ENCODE data around the gene ALS2.
"Not testable (repeated sequence)": the region's sequence is repeated elsewhere in the genome, so short reads cannot be mapped to it uniquely, and the experiment has no call there.

ALS2 gene

DNA sequence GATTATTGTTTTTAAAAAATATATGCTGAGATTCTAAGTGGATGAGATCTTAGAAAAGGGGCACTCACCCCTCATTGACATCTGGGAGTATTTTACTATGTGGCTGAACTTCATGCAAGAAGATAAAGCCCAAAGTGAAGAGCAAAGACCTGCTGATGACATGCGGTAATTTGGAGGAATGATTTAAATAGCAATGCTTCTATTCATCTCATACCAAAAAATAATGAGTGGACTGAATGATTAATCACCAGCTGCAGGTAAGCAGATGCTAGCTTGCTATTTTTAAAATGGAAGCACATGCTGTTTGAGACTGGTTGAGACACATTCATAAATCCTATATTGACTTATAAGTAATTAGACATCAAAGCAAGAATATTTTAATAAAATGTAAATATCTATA lies 12.9 kb upstream of the ALS2 start:
- DNase-seq: no peak

DNA sequence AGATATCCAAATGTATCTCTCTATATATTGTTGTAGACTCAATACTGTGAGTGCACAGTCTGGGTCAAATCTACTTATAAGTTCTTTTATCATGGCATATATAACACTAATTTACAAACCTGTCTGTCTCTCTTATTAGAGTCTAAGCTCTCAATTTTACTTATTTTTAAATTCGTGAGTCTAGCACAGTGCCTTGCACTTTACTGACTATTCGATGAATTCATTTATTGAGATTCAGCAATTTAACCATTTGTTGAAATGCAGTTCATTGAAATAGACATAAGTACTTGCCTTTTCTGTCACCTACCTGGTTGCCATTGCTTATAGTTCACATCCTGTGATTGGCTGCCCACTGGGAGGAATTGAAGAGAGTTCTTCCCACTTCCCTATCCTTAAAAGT lies 10.3 kb upstream of the ALS2 start:
- DNase-seq: no peak

DNA sequence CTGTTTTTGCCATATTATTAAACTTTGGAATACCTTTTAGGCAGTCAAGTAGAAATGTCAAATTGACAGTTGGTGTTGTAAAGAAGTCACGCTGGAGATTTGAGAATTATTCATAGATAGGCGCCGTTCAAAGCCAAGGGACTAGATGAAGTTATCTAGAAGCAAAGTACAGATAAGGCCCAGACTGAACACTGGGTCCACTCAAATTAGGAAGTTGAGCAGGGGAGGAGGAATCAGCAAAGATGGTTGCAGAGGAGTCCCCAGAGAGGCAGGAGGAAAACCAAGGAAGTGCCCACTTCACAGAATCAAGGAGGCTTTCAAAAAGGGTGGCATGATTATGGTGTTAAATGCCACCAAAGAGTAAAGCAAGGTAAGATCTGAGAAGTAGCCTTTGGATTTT lies 9.6 kb upstream of the ALS2 start:
- no peak for DNase-seq

DNA sequence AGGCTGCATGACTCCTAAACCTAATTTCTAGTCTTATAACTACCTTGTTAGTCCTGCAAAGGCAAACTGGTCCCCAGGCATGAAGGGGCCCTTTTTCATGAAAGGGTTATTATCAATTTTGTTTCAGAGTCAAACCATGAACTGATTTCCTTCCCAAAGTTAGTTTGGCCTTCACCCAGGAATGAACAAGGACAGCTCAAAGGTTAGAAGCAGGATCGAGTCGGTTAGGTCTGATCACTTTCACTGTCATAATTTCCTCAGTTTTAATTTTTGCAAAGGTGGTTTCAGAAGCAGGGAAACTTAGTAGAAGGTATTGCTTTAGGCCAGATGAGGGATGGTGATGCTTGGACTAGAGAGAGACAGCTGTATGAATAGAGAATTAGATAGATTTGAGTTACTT lies 8.7 kb upstream of the ALS2 start:
- no peak for DNase-seq

DNA sequence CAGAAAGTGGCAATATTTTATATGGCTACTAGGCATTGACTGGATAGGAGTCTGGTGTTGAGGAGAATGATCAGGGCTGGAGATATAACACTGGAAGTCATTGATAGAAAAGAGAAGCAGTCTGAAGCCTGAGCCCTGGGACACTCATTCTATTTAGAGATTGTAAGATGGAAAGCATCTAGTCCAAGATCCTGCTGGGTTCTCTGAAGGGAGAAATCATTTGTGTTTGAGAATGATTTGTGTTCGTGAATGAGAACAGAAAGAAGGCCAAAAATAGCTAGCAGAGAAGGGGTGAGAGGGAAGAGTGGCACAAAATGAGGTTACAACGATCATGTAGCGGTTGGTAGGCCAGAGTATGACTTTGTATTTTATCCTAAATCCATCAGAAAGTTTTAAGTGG lies 7.6 kb upstream of the ALS2 start:
- no peak for DNase-seq

DNA sequence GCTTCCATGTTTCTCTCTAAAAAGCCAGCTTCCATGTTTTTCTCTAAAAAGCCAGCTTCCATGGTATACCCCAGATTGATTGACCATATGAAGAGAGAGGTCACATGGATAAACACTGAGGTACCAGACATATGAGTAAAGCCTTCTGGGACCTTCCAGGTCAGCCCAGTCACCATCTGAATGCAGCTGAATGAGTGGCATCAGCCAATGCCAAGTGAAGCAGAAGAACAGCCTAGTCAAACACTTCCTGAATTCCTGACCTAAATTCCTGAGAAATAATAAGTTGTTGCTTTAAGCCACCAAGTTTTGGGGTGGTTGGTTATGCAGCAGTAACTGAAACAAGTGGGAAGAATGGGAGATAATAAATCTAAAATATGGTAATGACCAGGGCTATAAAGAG lies 5.7 kb upstream of the ALS2 start:
- DNase-seq: no peak

DNA sequence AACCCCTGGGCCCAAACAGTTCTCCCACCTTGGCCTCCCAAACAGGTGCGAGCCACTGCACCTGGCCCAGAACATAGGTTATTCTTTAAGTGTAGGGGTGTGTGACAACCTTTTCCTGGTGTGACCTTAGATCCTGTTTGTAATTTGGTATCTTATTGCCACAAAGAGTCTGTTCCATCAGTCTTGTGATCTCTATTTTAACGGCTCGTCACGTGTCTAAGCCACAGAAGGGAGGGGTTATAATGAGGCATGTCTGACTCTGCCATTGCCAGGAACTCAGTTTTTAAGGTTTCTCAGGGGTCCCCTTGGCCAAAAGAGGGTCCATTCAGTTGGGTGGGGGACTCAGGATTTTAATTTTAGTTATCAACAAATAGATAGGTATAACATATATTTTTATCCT lies 4.4 kb upstream of the ALS2 start:
- DNase-seq: no peak

DNA sequence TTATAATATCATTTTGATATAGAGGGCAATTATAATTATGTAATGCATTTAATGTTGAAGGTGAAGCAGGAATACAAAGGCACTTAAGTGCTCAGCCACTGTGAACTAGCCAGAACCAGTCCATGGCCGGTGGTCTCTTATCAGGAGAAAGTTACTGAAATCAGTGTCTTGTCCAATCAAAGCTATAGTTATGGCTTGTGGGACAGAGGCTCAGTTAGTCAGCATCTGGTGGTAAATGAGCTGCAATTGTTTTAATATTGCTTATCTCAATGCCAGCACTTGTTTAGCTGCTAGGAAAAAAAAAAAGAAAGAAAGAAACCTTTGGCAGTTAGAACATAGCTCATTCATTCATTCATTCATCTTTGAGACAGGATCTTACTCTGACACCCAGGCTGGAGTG lies 3.8 kb upstream of the ALS2 start:
- DNase-seq: no peak

DNA sequence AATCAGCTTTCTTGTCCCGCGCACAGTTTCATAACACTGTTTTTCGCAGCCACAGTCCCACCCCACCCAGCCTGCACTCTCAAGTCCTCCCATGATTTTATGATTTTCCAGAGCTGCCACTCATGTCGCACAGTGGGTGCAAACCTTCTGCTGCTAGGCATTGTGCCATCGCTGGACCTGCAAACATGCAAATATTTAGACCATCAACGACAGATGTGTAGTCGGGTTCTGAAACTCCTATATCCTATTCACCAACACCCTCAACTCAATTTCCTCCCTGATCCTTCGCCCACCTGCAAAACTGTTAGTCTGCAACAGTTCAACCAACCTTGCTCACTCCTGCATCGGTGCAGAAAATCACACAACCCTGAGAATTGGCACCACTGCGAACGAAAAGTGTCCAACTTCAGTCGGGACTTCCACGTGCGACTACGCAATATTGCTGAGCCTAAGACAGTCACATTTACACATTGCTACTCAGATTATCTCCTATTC lies 871 bp upstream of the ALS2 start:
- no peak for DNase-seq

DNA sequence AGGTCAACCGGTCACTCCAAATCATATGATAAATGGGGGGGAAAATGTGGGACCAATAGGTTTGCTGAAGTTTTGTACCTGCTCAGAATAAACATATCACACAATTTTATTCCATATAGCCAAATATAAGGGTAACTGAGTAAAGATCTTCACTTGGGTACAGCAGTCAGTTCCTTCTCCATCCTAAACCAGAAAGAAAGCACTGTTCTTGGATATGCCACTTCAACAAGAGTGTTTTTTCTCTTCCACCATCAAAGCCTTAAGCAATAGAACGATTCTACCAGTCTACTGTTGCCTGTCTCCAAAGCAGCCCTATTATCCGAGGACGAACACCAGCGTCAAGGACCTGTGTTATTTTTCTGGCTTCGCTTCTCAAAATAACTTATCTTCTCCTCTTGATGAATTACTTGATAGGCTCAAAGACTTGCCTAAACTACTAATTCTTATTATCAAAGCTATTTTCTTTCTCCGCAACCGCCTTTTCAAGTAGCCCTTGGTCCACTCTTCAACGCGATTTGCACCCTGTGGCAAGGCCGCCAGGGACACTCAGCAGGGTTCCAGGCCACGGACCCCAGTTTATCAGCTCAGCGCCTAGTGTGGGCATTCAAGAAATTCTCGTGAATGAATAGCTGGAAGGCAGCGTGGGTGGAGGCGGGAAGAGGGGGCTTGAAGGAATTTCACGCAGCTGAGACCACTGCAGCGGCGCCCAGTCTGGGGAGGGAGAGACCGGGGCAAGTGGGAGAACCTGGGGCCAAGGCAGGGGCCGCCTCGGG lies 646 bp downstream of the ALS2 start:
- DNase-seq: no peak

DNA sequence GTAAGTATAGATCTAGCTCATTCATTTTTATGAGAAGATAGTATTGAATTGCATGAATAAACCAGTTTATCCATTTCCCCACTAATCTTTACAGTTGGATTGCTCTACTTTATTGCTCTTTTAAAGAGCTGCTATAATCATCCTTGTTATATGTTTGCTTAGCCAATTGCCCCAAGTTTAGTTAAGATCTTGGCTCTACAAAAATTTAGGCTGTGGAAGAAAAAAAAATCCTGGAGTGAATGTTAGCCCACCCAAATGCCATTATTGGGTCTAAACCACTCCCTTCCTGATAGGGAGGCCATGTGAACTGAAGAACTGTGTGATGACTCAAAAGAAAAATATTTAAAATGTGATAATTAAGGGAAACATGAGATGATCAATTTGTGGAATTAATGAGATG lies 2.9 kb downstream of the ALS2 start:
- DNase-seq: no peak

DNA sequence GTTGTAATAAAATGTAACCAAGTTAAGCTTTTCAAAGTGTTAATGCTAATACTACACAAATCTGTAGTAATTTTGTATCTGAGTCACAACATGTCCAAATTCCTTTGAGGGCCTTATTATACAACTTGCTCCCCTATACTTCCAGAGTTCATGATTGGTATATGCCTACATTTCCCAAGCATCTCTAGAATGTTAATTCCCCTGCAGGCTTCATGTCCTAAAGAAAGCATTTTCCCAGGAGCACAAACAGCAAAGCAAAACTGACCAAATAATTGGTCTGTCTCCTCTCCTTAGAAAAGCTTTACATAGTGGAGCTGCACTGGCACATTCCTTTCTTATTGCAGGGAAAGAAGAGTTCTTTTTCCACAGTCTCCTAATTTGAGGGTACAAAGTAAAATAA lies 3.7 kb downstream of the ALS2 start:
- DNase-seq: no peak

DNA sequence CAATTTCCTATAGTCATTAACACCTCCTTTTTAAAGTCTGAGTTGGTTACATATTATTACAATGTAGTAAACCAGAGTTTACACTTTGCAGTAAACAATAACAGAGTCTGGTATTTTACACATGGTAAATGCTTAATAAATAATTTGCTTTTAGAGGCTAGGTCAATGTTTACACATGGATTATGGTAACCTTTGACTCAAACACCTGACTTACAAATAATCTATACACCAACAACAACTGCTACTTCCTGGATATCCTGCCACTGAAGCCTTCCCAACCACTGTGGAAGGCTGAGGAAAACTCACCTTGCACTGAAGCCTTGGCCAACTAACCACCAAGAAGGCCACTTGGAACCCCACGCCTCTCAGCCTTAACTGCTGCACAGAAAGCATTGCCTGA lies 5.4 kb downstream of the ALS2 start:
- no peak for DNase-seq

DNA sequence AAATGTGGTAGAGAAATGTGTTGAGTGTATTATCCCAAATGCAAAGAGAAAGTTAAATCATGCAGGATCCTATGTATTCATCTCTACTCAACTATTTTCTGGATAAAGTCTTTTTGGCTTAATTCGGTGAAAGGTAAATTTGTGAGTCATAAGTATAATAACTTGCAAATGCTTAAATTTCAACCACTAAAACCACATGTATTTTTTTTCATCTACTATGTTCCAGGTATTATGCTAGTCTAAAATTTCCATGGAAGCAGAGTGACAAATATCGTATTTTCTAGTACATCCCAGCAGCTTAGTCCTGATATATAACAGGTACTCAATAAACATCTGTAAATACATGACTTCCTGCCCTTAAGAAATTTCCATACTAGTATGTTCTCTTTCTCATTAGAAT lies 6.2 kb downstream of the ALS2 start:
- no peak for DNase-seq

DNA sequence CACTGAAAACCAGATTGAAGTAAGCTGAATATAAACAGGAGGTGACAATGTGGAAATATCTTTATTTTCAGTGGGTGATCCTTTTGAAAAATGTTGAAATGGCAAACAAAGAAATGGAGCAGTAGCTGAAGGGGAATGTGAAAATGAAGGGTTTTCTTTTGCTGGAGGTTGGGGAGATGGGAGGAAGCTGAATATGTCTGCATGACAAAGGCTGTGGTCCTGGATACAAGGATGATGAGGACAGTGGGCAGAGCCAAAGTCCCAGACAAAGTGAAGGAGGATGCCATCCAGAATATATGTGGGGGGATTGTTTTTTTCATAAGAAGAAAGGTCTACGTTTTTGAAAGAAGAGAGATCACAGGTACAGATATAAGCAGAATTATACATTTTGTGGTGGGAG lies 6.7 kb downstream of the ALS2 start:
- DNase-seq: no peak

DNA sequence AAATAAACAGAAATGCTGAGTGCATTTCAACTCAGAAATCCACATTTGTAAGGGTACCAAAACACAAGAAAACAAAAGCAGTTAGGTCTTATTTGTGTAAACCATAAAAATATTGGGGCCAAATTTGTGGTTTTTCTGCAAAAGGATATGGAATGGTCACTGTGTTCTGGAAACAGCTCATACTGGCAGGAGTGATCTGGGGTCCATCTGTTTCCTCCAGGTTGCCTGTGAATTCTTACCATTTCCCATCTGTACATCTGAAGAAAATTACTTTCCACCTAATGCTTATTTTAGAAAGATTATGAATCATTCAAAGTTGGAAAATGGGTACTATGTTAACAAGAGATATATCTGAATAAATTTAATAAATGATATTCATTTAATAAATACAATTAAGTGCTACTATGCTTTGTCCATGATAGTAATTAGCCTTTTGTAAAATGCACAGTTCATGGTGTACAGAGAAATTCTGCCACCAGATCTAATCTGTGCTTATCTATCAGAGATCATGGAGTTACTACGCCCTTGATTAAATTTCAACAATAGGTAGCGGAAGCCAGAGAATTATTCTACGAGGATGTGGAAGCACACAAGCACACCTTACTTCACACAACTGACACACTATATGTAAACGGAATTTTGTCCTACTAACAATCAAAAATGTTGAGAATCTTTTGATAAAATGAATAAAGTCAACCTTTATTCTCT lies 10.9 kb downstream of the ALS2 start:
- no peak for DNase-seq

DNA sequence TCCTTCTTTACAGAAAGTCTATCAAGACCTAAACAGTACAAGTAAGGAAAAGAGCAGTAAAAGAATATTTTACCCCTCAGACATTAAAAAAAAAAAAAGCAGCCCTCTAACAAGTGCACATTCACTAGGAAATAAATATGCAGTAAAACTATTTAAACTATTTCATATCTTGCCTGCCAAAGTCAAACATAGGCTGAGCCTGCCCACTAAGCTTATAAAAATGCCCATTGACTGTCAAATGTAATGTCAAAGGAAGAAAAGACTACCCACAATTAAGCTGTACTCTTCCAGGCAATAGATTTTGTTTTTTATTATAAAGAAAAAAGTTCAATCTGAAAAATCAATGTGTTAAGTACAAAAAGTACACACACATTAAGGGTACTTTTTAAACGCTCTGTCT lies 11.8 kb downstream of the ALS2 start:
- no peak for DNase-seq

DNA sequence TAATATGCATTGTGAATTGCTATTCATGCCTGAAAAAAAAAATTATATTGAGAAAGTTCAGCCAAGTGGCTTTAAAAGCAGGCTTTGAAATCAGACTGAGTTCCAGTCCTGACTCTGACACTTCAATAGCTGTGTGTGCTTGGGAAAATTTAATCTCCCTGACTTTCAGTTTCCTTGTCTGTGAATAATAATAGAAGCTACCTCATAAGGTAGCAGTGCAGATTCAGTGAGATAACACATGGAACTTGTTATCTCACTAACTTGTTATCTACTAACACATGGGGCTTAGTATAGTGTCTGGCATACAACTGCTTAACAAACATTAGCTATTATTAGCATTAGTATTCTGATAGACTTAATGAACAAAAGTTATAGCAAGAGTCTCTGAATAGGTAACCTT lies 14.9 kb downstream of the ALS2 start:
- no peak for DNase-seq

DNA sequence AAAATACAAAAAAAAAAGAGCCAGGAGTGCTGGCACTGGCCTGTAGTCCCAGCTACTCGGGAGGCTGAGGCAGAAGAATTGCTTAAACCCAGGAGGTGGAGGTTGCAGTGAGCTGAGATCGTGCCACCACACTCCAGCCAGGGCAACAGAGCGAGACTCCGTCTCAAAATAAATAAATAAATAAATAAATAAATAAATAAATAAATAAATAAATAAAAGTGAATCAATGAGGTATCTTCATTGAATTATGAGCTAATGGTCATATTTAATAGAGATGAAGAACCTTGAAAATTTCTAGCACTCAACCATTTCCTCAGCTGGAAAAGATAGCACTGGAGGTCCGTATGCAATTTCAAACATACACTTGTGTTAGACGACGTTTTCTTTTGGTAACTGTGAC lies 16.3 kb downstream of the ALS2 start:
- DNase-seq: not testable (repeated sequence)

DNA sequence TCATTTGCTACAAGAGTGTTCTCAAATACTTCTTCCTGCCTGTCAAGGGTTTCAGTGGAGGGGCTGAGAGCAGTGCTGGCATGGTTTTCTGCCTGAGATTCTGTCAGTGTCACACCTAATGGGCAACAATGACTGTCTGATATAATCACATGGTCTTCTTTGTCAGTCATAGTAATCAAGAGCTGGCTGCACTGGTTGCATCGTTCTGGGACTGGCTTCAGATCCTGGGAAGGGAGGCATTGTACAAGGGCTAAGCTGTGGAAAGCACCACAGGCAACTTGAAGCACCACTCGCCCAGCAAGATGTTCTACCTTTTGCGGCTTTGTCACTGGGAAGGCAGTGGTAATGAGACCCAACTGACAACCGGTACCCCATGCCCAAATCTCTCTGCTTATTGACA lies 19.6 kb downstream of the ALS2 start:
- DNase-seq: no peak

DNA sequence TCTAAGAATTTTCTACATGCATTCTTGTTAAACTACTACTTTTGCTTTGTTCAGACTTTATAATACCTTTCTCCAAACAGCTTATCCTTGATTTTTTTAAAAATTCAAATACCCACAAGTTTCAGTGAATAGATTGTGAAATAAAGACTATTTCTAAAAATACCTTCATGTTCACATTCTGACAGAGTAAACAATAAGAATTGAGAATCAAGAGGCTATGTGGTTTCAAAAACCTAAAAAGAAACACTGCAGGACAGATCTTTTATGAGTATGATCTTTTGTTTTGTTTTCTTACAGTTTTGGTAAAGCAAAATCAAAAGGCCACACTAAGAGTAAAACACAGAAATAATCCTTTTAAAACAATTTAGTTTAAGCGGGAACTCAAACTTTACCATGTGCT lies 21.2 kb downstream of the ALS2 start:
- no peak for DNase-seq

DNA sequence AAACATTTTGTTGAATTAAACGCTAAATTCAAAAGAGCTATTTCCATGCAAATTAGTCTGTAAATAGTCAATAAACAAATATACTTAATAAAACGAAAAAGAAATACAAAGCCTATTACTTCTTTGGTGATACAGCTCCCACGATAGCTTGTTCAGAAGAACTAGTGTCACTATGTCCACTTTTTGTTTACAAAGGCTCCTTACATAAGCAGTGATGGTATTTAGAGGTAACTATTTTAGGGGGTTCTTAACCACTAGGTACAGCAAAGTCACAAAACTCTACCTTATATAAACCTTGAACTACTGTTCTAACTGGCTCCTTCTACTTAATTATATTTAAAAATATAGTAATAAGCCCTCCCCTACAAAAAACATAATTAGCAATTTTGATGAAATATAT lies 21.9 kb downstream of the ALS2 start:
- no peak for DNase-seq

DNA sequence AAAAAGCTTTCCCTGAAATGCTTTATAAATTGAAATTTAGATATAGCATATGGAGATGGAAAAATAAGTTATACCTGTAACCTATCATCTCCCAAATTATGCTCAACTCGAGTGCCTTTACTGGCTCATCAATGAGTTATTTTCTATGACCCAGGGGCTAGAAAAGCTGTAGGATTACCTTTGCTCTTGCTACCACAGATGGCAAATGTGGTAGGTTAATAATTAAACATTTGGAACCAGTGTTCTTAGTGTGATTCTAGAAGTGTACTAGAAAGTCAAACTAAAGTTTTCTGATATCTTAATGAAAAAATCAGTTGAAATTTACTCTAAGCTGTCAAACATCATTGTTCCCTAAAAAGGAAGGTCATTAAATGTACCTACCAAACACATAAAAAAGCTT lies 22.5 kb downstream of the ALS2 start:
- DNase-seq: no peak

DNA sequence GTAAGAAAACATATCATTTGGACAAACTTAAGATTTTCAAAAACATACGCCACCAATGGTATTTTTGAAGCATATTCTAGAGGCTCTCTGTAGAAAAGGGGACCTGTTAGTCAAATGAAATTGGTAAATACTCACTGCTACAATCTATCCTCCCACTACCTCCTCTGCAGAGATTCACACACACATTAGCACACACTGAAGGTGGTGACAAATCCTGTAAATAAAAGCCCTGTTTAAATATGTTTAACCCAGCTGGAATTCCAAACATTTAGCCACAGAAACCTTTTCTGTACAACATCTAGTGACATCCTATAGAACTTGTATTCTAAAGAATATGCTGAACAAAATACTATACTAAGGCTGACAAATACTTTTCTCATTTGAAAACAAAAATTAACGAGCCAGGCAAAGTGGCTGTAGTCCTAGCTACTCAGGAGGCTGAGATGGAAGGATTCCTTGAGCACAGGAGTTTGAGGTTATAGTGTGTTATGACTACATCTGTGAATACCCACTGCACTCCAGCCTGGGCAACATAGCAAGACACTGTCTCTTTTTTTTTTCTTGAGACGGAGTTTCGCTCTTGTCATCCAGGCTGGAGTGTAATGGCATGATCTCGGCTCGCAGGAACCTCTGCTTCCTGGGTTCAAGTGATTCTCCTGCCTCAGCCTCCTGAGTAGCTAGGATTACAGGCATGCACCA lies 25.9 kb downstream of the ALS2 start:
- no peak for DNase-seq
